Vagina (tissue), 2 donors: ENCODE data around the gene THAP5. TPM values are rescaled to one million over a fixed set of nuclear protein-coding genes. Genes with fewer than 3 reads are reported as not detected.

Experiments used
- DNase-seq, 2 donors: peaks; one replicate each; pipeline ENCODE4 v3.0.0-alpha.2; 2017; ENCODE audit errors: extremely low spot score in 2 of 2
- H3K27ac ChIP-seq: fragments of 200-600 bp; sonication (generic); one replicate; pipeline ENCODE4 v1.5.1; 2019
- H3K27me3 ChIP-seq: fragments of 200-600 bp; sonication (generic); one replicate; pipeline ENCODE4 v1.5.1; 2019
- H3K36me3 ChIP-seq, 2 donors: fragments of 200-600 bp; sonication (generic); one replicate each; pipeline ENCODE4 v1.5.1; 2017 to 2019
- H3K4me1 ChIP-seq: fragments of 200-600 bp; sonication (generic); one replicate; pipeline ENCODE4 v1.5.1; 2019
- H3K4me3 ChIP-seq, 2 donors: fragments of 200-600 bp; sonication (generic); 1 replicate in 1 of 2; 2 replicates in 1 of 2; pipeline ENCODE4 v1.5.1; 2016 to 2019
- H3K9me3 ChIP-seq: fragments of 200-600 bp; sonication (generic); one replicate; pipeline ENCODE4 v1.5.1; 2019
- POLR2A ChIP-seq, 2 donors: fragments of 450-650 bp; IDR thresholded peaks; one replicate each; pipeline ENCODE4 v1.6.1; 2017; ENCODE audit warnings: antibody characterized with exemption in 2 of 2, mild to moderate bottlenecking in 2 of 2, moderate library complexity in 2 of 2
- POLR2AphosphoS5 ChIP-seq, 2 donors: sonication (generic); formaldehyde crosslinking; IDR thresholded peaks; one replicate each; pipeline ENCODE4 v1.9.0; 2017; ENCODE audit warnings: antibody characterized with exemption in 2 of 2, mild to moderate bottlenecking in 2 of 2, low read depth in 1 of 2; ENCODE audit not compliant: insufficient read depth in 1 of 2
- intact Hi-C: fragments of 100-400 bp; cut with DNase I; formaldehyde crosslinking; loops from one replicate; pipeline ENCODE4 v1.15.1; 2023
- total RNA-seq: library from RNA; depleted of rRNA; stranded (reverse); fragments of >200 nt; gene quantifications from one replicate; pipeline ENCODE4 v1.2.3, GENCODE V29; 2016
- TF ChIP-seq, protein P1 (sequence below), 3 experiments: fragments of 450-650 bp in 2 of 3; fragments of 200-600 bp in 1 of 3; sonication (generic) in 1 of 3; IDR thresholded peaks; one replicate each; pipeline ENCODE4 v1.5.1; 2017 to 2019; ENCODE audit warnings: antibody characterized with exemption in 3 of 3, mild to moderate bottlenecking in 2 of 3, moderate library complexity in 2 of 3

The THAP5 gene
- total RNA-seq, 1 donor from 2014 or later: 14.5 TPM

DNA sequence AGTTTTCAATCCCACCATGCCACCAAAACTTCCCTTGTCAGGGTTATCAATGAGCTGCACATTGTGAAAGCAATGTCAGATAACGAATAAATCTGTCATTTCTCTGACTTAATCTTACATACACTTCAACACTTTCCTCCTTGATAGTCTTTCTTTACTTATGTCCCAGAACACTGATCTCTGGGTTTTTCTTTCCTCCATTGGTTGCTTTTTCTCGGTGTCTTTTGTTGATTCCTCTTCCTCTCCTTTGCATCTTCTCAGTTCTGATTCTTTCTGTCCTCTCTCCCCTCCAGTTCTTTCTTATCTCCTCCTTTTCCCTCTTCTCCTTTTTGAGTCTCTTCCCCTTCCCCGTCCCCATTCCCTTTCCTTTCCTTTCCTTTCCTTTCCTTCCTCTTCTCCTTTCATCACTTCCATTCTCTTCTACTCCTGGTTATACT, 16.8 kb upstream of the THAP5 start:
- Histone ChIP-seq H3K27me3 (no peaks in the 10 kb centered on the region), H3K4me3 (no peak overlapping the region), H3K9me3 (no peaks in the 10 kb centered on the region), H3K36me3 (no peaks in the 10 kb centered on the region), H3K4me1 (no peaks in the 10 kb centered on the region), H3K27ac (no peak overlapping the region)
- DNase-seq: no peak
- intact Hi-C loops: no loop called here
- TF ChIP-seq POLR2AphosphoS5 (IDR thresholded peaks at IDR 0.05; ENCODE audit: insufficient read depth in 1 of 2, low read depth in 1 of 2) (no peak), POLR2A (IDR thresholded peaks at IDR 0.05) (no peak)
- TF ChIP-seq, protein P1, sequence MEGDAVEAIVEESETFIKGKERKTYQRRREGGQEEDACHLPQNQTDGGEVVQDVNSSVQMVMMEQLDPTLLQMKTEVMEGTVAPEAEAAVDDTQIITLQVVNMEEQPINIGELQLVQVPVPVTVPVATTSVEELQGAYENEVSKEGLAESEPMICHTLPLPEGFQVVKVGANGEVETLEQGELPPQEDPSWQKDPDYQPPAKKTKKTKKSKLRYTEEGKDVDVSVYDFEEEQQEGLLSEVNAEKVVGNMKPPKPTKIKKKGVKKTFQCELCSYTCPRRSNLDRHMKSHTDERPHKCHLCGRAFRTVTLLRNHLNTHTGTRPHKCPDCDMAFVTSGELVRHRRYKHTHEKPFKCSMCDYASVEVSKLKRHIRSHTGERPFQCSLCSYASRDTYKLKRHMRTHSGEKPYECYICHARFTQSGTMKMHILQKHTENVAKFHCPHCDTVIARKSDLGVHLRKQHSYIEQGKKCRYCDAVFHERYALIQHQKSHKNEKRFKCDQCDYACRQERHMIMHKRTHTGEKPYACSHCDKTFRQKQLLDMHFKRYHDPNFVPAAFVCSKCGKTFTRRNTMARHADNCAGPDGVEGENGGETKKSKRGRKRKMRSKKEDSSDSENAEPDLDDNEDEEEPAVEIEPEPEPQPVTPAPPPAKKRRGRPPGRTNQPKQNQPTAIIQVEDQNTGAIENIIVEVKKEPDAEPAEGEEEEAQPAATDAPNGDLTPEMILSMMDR (IDR thresholded peaks at IDR 0.05): no peak

DNA sequence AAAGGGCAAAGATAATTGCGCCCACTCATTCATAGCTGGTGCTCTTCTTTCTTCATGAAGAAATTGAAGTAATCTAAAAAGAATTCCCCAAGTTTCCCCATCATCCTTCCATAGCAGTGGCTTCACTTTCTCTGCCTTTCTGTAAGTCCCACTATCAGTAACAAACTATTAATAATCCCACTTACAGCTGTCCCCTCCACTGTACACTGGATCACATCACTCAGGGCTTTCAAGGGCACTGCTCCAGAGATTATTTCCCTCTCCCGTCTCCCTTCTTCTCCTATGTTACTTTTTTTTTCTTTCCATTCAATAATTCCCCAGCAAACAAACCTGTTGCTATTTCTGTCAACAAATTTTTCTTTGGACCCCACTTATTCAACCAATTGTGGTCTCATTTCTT, 16.3 kb upstream of the THAP5 start:
- Histone ChIP-seq H3K4me3 (no peak overlapping the region), H3K36me3 (no peaks in the 10 kb centered on the region), H3K9me3 (no peaks in the 10 kb centered on the region), H3K27me3 (no peaks in the 10 kb centered on the region), H3K27ac (no peak overlapping the region), H3K4me1 (no peaks in the 10 kb centered on the region)
- intact Hi-C loops: no loop called here
- TF ChIP-seq POLR2AphosphoS5 (IDR thresholded peaks at IDR 0.05; ENCODE audit: insufficient read depth in 1 of 2, low read depth in 1 of 2) (no peak), POLR2A (IDR thresholded peaks at IDR 0.05) (no peak)
- TF ChIP-seq, protein P1 (IDR thresholded peaks at IDR 0.05): no peak
- DNase-seq: no peak

DNA sequence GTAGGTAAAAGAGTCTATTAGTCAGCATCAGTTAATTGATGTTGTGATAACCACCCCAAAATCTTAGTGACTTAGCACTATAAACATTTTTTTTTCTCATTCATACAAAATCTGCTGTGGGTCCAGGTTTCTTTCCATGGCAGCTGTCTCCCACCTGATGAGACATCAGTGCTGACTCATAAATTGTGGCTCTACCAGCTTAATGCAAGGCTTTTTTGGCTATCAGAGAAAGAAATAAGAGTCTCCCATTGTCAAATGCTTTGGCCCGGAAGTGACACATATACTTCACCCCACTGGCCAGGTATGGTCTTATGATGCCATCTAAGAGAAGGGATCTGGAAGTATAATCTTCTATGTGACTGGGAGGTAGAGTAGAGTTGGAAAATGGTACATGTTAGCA, 14.7 kb upstream of the THAP5 start:
- H3K4me1 ChIP-seq: no peaks in the 10 kb centered on the region
- intact Hi-C loops: no loop called here
- no peaks in the 10 kb centered on the region for H3K9me3 ChIP-seq
- no peaks in the 10 kb centered on the region for H3K27me3 ChIP-seq
- H3K36me3 ChIP-seq: peaks cover 0 to 13% of the 10 kb centered on the region in 2 donors
- no peak for TF ChIP-seq POLR2A (IDR thresholded peaks at IDR 0.05)
- TF ChIP-seq, protein P1 (IDR thresholded peaks at IDR 0.05): no peak
- TF ChIP-seq POLR2AphosphoS5 (IDR thresholded peaks at IDR 0.05; ENCODE audit: insufficient read depth in 1 of 2, low read depth in 1 of 2): no peak
- no peak for DNase-seq
- no peak overlapping the region for H3K4me3 ChIP-seq
- no peak overlapping the region for H3K27ac ChIP-seq

DNA sequence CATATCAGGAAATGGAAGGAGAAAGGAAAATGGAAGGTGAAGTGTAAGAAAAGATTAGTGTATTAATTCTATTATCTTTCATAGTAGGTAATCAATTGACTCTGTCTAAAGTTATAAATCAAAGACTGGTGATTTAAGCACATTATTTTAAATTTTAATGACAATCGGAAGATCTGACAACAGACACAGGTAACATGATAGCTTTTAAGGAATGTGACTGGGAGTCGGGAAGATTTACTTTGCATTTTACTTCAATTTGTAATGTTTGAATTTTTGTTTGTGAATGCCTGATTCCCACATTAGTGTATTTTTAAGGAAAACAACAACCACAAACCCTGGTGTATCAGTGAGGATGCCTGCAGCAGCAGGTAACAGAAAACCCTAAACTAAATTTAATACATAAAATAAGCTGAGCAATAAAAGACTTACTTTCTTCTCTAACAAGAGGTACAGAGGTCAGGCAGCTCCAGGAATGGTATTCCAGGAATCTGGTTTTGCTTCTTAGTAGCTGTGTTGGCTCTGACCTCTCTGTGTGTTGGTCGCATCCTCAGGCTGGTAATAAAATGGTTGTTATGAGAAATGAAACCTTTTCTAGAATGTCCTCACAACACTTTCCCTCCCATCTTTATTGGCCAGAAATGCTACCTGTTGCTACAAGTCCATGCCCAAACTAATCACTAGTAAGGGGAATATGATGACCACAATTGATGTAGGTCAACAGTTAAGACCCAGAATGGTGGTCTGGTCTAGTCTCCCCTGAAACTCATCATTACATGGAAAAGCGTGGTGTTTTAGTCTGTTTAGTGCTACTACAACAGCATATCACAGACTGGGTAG, 12.4 kb upstream of the THAP5 start:
- Histone ChIP-seq H3K36me3 (peaks cover 0 to 19% of the 10 kb centered on the region in 2 donors), H3K27ac (no peak overlapping the region), H3K27me3 (no peaks in the 10 kb centered on the region), H3K9me3 (no peaks in the 10 kb centered on the region), H3K4me3 (no peak overlapping the region), H3K4me1 (no peaks in the 10 kb centered on the region)
- TF ChIP-seq POLR2A (IDR thresholded peaks at IDR 0.05): no peak
- DNase-seq: no peak
- intact Hi-C loops: no loop called here

DNA sequence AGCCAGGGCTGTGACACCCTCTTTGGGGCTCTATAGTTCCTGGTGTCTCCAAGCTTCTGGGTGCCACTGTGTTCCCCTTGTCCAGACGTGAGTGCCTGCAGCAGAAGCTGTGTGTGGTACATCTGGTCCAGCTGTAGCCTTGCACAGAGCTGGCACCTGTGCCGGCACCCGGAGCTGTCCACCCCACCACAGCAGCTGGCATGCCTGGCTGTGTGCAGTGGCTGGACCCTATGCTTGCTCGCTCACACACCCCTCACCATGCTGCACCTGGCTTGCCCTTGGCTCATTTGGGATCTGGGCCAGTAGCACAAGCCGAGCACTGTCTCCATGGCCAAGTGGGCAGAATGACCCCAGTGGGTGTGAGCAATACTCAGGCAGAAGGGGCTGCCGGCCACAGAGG, 10.8 kb upstream of the THAP5 start:
- DNase-seq: no peak
- Histone ChIP-seq H3K27ac (no peak overlapping the region), H3K36me3 (peaks cover 0 to 25% of the 10 kb centered on the region in 2 donors), H3K9me3 (no peaks in the 10 kb centered on the region), H3K4me3 (no peak overlapping the region), H3K27me3 (no peaks in the 10 kb centered on the region), H3K4me1 (no peaks in the 10 kb centered on the region)
- TF ChIP-seq POLR2AphosphoS5 (IDR thresholded peaks at IDR 0.05; ENCODE audit: insufficient read depth in 1 of 2, low read depth in 1 of 2) (no peak), POLR2A (IDR thresholded peaks at IDR 0.05) (no peak)
- TF ChIP-seq, protein P1 (IDR thresholded peaks at IDR 0.05): no peak
- intact Hi-C loops: no loop called here
